ENCODE measurements around the gene COX5A. TPM values are rescaled to one million over a fixed set of nuclear protein-coding genes. Genes with fewer than 3 reads are reported as not detected.

COX5A gene
- total RNA-seq, 1 donor from 2014 or later = 207 TPM

GRCh38 chr15:74906450-74907162, 31.3 kb downstream of the COX5A start, which contains the start of gene FAM219B:
Gene FAM219B, minus strand, starts transcription at chr15:74906851. Its CDS starts 51 bp downstream, at chr15:74906800.
- FAIRE-seq (no peak), DNase-seq (ENCODE audit: low read depth) (peak; percentile 66)
- peaks cover 26% of the 10 kb centered on the region for H3K36me3 ChIP-seq (ENCODE audit: insufficient read depth, low read length)
- Mint-ChIP-seq H3K27ac (ENCODE audit: unreplicated experiment) (peak within 1 kb of the TSS; percentile 98), H3K36me3 (ENCODE audit: low read depth, unreplicated experiment) (peaks cover 18% of the 10 kb centered on the region), H3K27me3 (ENCODE audit: low read depth, unreplicated experiment) (no peaks in the 10 kb centered on the region), H3K9me3 (ENCODE audit: unreplicated experiment) (no peaks in the 10 kb centered on the region), H3K4me3 (ENCODE audit: unreplicated experiment) (peak within 1 kb of the TSS; percentile 96), H3K4me1 (ENCODE audit: low read depth, unreplicated experiment) (peaks cover 23% of the 10 kb centered on the region)
- H3K9me3 ChIP-seq (ENCODE audit: insufficient read depth, low read depth, low read length) = no peaks in the 10 kb centered on the region
- H3K9ac ChIP-seq (ENCODE audit: low read length) = peak within 1 kb of the TSS; percentile 94
- H3K4me1 ChIP-seq (ENCODE audit: insufficient read depth, low read length) = peaks cover 19% of the 10 kb centered on the region
- peaks cover 24% of the 10 kb centered on the region for H3K79me2 ChIP-seq (ENCODE audit: insufficient read depth, low read length)
- peak within 1 kb of the TSS; percentile 98 for H3K4me2 ChIP-seq (ENCODE audit: low read length)
- H3K27ac ChIP-seq (ENCODE audit: low read depth, low read length) = peak within 1 kb of the TSS; percentile 82
- peak within 1 kb of the TSS; percentile 99 for H2AFZ ChIP-seq (ENCODE audit: low read depth, low read length)
- no peaks in the 10 kb centered on the region for H3K27me3 ChIP-seq (ENCODE audit: insufficient read depth, low read length)
- TF ChIP-seq EZH2 (IDR thresholded peaks at IDR 0.05; ENCODE audit: insufficient read depth, low read length) (no peak), CTCF (IDR thresholded peaks at IDR 0.05; ENCODE audit: insufficient read depth, low read depth, low read length) (no peak)
- H3K4me3 ChIP-seq (ENCODE audit: insufficient read depth, low read depth, low read length) = peak within 1 kb of the TSS; percentile 83
- H4K20me1 ChIP-seq (ENCODE audit: insufficient read depth, low read length) = peaks cover 34% of the 10 kb centered on the region

- Histone ChIP-seq H4K20me1 (ENCODE audit: insufficient read depth, low read length) (peaks cover 38% of the 10 kb centered on the region), H3K27me3 (ENCODE audit: insufficient read depth, low read length) (no peaks in the 10 kb centered on the region), H3K36me3 (ENCODE audit: insufficient read depth, low read length) (peaks cover 27% of the 10 kb centered on the region), H3K27ac (ENCODE audit: low read depth, low read length) (peak overlapping the region; percentile 82), H3K4me1 (ENCODE audit: insufficient read depth, low read length) (peaks cover 19% of the 10 kb centered on the region), H3K79me2 (ENCODE audit: insufficient read depth, low read length) (peaks cover 24% of the 10 kb centered on the region), H2AFZ (ENCODE audit: low read depth, low read length) (peak overlapping the region; percentile 99), H3K9ac (ENCODE audit: low read length) (peak overlapping the region; percentile 94), H3K4me3 (ENCODE audit: insufficient read depth, low read depth, low read length) (peak overlapping the region; percentile 83), H3K4me2 (ENCODE audit: low read length) (peak overlapping the region; percentile 98), H3K9me3 (ENCODE audit: insufficient read depth, low read depth, low read length) (no peaks in the 10 kb centered on the region)
- FAIRE-seq (no peak), DNase-seq (ENCODE audit: low read depth) (no peak)
- no peaks in the 10 kb centered on the region for H3K27me3 Mint-ChIP-seq (ENCODE audit: low read depth, unreplicated experiment)
- H3K36me3 Mint-ChIP-seq (ENCODE audit: low read depth, unreplicated experiment) = peaks cover 17% of the 10 kb centered on the region
- H3K4me3 Mint-ChIP-seq (ENCODE audit: unreplicated experiment) = peak overlapping the region; percentile 96
- TF ChIP-seq CTCF (IDR thresholded peaks at IDR 0.05; ENCODE audit: insufficient read depth, low read depth, low read length) = no peak
- TF ChIP-seq EZH2 (IDR thresholded peaks at IDR 0.05; ENCODE audit: insufficient read depth, low read length) = no peak
- peak overlapping the region; percentile 91 for H3K27ac Mint-ChIP-seq (ENCODE audit: unreplicated experiment)
- H3K9me3 Mint-ChIP-seq (ENCODE audit: unreplicated experiment) = no peaks in the 10 kb centered on the region
- H3K4me1 Mint-ChIP-seq (ENCODE audit: low read depth, unreplicated experiment) = peaks cover 23% of the 10 kb centered on the region
These were observed 31.8 kb downstream of the COX5A start for GRCh38 chr15:74906067-74906449.

Data from astrocyte (in vitro differentiated cells and primary cell).